IPS-20b (cell line): Measurements from ENCODE around the gene C11orf42.

Experiments
- H3K27ac ChIP-seq: one replicate; pipeline ENCODE4 v1.5.1; 2013; ENCODE audit warnings: low read length
- H3K27me3 ChIP-seq: 2 replicates; pipeline ENCODE4 v1.6.1; 2013; ENCODE audit warnings: mild to moderate bottlenecking, low read length, inconsistent platforms; ENCODE audit not compliant: insufficient read depth
- H3K36me3 ChIP-seq: 2 replicates; pipeline ENCODE4 v1.6.1; 2013; ENCODE audit warnings: low read depth, mild to moderate bottlenecking, inconsistent platforms, low read length, moderate library complexity; ENCODE audit not compliant: insufficient read depth
- H3K4me1 ChIP-seq: 2 replicates; pipeline ENCODE4 v1.6.1; 2013; ENCODE audit warnings: mild to moderate bottlenecking, control low read depth, inconsistent platforms, low read length, moderate library complexity; ENCODE audit not compliant: insufficient read depth
- H3K4me3 ChIP-seq: 2 replicates; pipeline ENCODE4 v1.5.1; 2013; ENCODE audit warnings: mild to moderate bottlenecking, low read length, inconsistent platforms
- H3K9ac ChIP-seq: 2 replicates; pipeline ENCODE4 v1.6.1; 2013; ENCODE audit warnings: low read depth, mild to moderate bottlenecking, inconsistent platforms, low read length, moderate library complexity
- H3K9me3 ChIP-seq: 2 replicates; pipeline ENCODE4 v1.6.1; 2013; ENCODE audit warnings: mild to moderate bottlenecking, low read depth, low read length, inconsistent platforms; ENCODE audit not compliant: insufficient read depth

Gene C11orf42

GRCh38 chr11:6205366-6205765 is at the start of gene C11orf42:
Gene C11orf42, plus strand, starts transcription at chr11:6205557. Its CDS starts 59 bp downstream, at chr11:6205616.
- Histone ChIP-seq H3K4me1 (peaks cover 7% of the 10 kb centered on the region), H3K4me3 (no peak within 1 kb of the TSS), H3K27ac (no peak within 1 kb of the TSS), H3K27me3 (no peaks in the 10 kb centered on the region), H3K9me3 (no peaks in the 10 kb centered on the region), H3K9ac (no peak within 1 kb of the TSS), H3K36me3 (peaks cover 30% of the 10 kb centered on the region)

- no peaks in the 10 kb centered on the region for H3K36me3 ChIP-seq
- no peak overlapping the region for H3K9ac ChIP-seq
- no peak overlapping the region for H3K27ac ChIP-seq
- no peaks in the 10 kb centered on the region for H3K27me3 ChIP-seq
- no peaks in the 10 kb centered on the region for H3K4me1 ChIP-seq
- no peaks in the 10 kb centered on the region for H3K9me3 ChIP-seq
- H3K4me3 ChIP-seq: no peak overlapping the region
Observed at GRCh38 chr11:6156628-6157359, 48.6 kb upstream of the C11orf42 start.

- H3K4me1 ChIP-seq: no peaks in the 10 kb centered on the region
- no peaks in the 10 kb centered on the region for H3K36me3 ChIP-seq
- no peak within 1 kb of the TSS for H3K9ac ChIP-seq
- H3K27ac ChIP-seq: no peak within 1 kb of the TSS
- no peaks in the 10 kb centered on the region for H3K27me3 ChIP-seq
- H3K4me3 ChIP-seq: no peak within 1 kb of the TSS
- H3K9me3 ChIP-seq: 0 out of 2 replicates have a peak, but pooled peaks cover 2% of the 10 kb centered on the region
Observed at GRCh38 chr11:6170226-6170625, 35.1 kb upstream of the C11orf42 start, which contains the start of gene OR52B2. Gene OR52B2, minus strand, starts transcription at chr11:6170326. Its CDS starts 0 bp downstream, at chr11:6170326.

- Histone ChIP-seq H3K4me3 (no peak overlapping the region), H3K27me3 (no peaks in the 10 kb centered on the region), H3K9ac (no peak overlapping the region), H3K36me3 (no peaks in the 10 kb centered on the region), H3K27ac (no peak overlapping the region), H3K9me3 (peaks cover 10% of the 10 kb centered on the region; the same call in 1 of the 2 replicates), H3K4me1 (no peaks in the 10 kb centered on the region)
Observed at GRCh38 chr11:6175440-6175839, 29.9 kb upstream of the C11orf42 start.

GRCh38 chr11:6191742-6192141 is 13.6 kb upstream of the C11orf42 start:
- Histone ChIP-seq H3K36me3 (no peaks in the 10 kb centered on the region), H3K9ac (no peak overlapping the region), H3K4me3 (no peak overlapping the region), H3K27me3 (no peaks in the 10 kb centered on the region), H3K4me1 (no peaks in the 10 kb centered on the region), H3K9me3 (no peaks in the 10 kb centered on the region), H3K27ac (no peak overlapping the region)

GRCh38 chr11:6194065-6194581 is 11.2 kb upstream of the C11orf42 start:
- Histone ChIP-seq H3K36me3 (no peaks in the 10 kb centered on the region), H3K27me3 (no peaks in the 10 kb centered on the region), H3K9me3 (no peaks in the 10 kb centered on the region), H3K9ac (no peak overlapping the region), H3K27ac (no peak overlapping the region), H3K4me1 (no peaks in the 10 kb centered on the region), H3K4me3 (no peak overlapping the region)

GRCh38 chr11:6196396-6196795 is 9.0 kb upstream of the C11orf42 start:
- Histone ChIP-seq H3K9me3 (no peaks in the 10 kb centered on the region), H3K9ac (no peak overlapping the region), H3K36me3 (no peaks in the 10 kb centered on the region), H3K27ac (no peak overlapping the region), H3K27me3 (no peaks in the 10 kb centered on the region), H3K4me1 (peaks cover 6% of the 10 kb centered on the region), H3K4me3 (no peak overlapping the region)

- Histone ChIP-seq H3K9me3 (no peaks in the 10 kb centered on the region), H3K36me3 (no peaks in the 10 kb centered on the region), H3K27me3 (no peaks in the 10 kb centered on the region), H3K27ac (no peak overlapping the region), H3K9ac (no peak overlapping the region), H3K4me3 (no peak overlapping the region), H3K4me1 (peaks cover 7% of the 10 kb centered on the region)
Observed at GRCh38 chr11:6197466-6198200, 7.7 kb upstream of the C11orf42 start.

GRCh38 chr11:6199174-6199810 is 6.1 kb upstream of the C11orf42 start, which contains the start of gene OR52W1:
Gene OR52W1, plus strand, starts transcription at chr11:6199224. Its CDS starts 0 bp downstream, at chr11:6199224.
- no peaks in the 10 kb centered on the region for H3K27me3 ChIP-seq
- H3K4me1 ChIP-seq: peaks cover 7% of the 10 kb centered on the region
- H3K27ac ChIP-seq: no peak within 1 kb of the TSS
- H3K36me3 ChIP-seq: no peaks in the 10 kb centered on the region
- H3K9me3 ChIP-seq: no peaks in the 10 kb centered on the region
- no peak within 1 kb of the TSS for H3K4me3 ChIP-seq
- H3K9ac ChIP-seq: no peak within 1 kb of the TSS

- H3K27ac ChIP-seq: no peak overlapping the region
- H3K4me3 ChIP-seq: no peak overlapping the region
- H3K36me3 ChIP-seq: peaks cover 9% of the 10 kb centered on the region
- no peaks in the 10 kb centered on the region for H3K27me3 ChIP-seq
- H3K9me3 ChIP-seq: no peaks in the 10 kb centered on the region
- H3K9ac ChIP-seq: no peak overlapping the region
- H3K4me1 ChIP-seq: peaks cover 7% of the 10 kb centered on the region
Observed at GRCh38 chr11:6200975-6201374, 4.4 kb upstream of the C11orf42 start.

GRCh38 chr11:6201481-6201880 is 3.9 kb upstream of the C11orf42 start:
- Histone ChIP-seq H3K9ac (no peak overlapping the region), H3K4me3 (no peak overlapping the region), H3K27ac (no peak overlapping the region), H3K27me3 (no peaks in the 10 kb centered on the region), H3K36me3 (peaks cover 14% of the 10 kb centered on the region), H3K9me3 (no peaks in the 10 kb centered on the region), H3K4me1 (peaks cover 7% of the 10 kb centered on the region)
